GM12873 (cell line): ENCODE measurements around the gene OR7C1.

ENCODE experiments used
- TF ChIP-seq, protein P1 (sequence below): IDR thresholded peaks from 2 replicates; pipeline ENCODE4 v1.5.1; 2012; ENCODE audit warnings: low read depth, mild to moderate bottlenecking, moderate library complexity, low read length, control low read depth; ENCODE audit not compliant: insufficient read depth; ENCODE audit errors: missing control alignments

The OR7C1 gene

DNA sequence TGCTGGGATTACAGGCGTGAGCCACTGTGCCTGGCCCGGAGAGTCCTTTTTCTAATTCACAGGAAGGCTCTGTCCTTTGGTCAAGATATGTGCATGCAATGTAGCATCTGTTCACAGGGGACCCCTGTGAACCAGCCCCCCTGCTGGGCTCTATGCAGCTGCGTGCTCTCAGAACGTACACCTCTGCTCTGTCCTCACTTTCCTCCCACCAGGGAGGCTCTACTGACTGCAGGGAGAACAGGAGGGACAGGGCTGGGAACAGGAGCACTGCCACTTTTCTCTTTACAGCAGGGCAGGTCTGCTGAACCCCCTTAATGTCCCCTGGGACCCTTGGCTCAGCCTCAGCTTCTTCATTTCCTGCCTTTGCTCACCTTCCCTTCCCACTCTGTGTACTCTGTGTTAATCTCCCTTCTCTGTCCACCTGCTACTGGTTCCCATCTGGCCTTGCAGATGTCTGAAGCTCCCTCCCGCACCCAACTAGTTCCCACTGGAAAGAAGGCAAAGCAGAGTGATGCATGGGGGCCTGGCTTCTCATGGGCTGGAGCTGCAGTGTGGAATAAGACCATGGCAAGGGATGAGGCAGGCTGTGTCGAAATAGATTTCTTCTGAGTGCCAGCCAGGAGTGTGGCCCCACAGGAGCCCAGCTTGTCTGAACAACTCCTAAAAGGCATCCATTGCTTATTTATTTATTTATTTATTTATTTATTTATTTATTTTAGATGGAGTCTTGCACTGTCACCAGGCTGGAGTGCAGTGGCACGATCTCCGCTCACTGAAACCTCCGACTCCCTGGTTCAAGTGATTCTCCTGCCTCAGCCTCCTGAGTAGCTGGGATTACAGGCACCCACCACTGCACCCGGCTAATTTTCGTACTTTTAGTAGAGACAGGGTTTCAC, 63.8 kb downstream of the OR7C1 start:
- TF ChIP-seq, protein P1, sequence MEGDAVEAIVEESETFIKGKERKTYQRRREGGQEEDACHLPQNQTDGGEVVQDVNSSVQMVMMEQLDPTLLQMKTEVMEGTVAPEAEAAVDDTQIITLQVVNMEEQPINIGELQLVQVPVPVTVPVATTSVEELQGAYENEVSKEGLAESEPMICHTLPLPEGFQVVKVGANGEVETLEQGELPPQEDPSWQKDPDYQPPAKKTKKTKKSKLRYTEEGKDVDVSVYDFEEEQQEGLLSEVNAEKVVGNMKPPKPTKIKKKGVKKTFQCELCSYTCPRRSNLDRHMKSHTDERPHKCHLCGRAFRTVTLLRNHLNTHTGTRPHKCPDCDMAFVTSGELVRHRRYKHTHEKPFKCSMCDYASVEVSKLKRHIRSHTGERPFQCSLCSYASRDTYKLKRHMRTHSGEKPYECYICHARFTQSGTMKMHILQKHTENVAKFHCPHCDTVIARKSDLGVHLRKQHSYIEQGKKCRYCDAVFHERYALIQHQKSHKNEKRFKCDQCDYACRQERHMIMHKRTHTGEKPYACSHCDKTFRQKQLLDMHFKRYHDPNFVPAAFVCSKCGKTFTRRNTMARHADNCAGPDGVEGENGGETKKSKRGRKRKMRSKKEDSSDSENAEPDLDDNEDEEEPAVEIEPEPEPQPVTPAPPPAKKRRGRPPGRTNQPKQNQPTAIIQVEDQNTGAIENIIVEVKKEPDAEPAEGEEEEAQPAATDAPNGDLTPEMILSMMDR = no peak

DNA sequence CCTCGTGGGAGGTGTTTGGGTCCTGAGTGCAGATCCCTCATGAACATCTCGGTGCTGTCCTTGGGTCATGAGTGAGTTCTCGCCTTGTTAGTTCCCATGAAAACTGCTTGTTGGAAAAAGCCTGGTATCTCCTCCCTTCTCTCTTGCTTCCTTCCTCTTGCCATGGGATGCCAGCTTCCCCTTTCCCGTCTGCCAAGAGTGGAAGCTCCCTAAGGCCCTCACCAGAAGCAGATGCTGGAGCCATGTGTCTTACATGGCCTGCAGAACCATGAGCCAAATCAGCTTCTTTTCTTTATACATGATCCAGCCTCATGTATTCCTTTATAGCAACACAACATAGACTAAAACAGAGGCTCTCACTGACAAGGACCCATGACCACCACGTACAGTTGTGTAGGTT, 64.8 kb downstream of the OR7C1 start:
- TF ChIP-seq, protein P1 = no peak

DNA sequence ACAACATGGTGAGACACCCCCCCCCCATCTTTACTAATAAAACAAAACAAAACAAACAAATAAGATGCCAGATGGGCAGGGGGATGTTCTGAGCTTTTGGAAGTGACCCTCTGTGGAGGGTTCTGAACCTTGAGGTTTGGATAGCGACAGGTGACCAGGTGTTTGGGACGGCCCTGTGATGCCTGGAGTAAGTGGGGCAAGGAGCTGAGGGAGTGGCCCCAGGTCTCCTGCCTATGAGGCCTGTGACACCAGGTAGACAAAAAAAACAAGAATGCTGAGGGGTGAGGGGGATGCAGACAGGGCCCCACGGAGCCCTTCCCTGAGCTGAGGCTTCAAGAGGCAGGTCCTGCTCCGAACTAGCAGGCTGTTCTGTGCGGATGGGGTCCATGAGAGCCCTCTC, 65.8 kb downstream of the OR7C1 start:
- TF ChIP-seq, protein P1 = no peak

DNA sequence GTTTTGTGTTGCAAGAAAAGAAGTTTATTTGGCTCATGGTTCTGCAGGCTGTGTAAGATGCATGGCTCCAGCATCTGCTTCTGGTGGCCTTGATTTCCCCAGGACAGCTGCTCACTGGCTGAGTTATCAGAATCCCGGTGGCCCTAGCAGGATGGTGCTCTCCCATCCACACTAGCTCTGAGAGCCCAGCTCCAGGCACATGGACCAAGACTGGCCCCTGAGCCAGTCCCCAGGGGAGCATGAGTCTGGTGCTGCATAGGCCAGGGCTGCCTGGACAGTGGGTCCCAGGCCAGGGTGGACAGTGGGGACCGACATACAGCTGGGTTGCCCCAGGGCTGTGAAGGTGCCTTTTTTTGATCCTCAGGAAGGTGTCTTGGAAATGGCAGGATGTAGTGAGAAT, 67.0 kb downstream of the OR7C1 start:
- TF ChIP-seq, protein P1 = no peak

DNA sequence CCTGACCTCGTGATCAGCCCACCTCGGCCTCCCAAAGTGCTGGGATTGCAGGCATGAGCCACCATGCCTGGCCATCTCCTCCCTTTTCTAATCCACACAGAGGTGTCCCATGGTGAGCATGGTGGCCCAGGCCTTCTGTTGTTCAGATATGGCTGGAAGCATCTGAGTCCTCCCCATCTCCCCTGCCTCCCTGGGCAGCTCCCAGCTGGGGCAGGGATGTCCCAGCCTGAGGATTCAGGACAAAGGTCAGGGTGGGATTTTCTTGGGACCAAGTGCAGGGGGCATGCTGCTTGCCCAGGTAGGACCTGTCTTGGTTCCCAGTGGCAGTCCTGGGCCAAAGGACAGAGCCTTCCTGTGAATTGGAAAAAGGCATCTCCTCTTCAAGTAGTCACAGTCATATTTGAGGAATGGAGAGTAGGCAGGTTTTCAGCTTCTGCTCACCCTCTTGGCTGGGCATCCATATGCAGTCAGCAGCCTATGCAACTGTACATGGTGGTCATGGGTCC, 67.5 kb downstream of the OR7C1 start:
- TF ChIP-seq, protein P1 = no peak

DNA sequence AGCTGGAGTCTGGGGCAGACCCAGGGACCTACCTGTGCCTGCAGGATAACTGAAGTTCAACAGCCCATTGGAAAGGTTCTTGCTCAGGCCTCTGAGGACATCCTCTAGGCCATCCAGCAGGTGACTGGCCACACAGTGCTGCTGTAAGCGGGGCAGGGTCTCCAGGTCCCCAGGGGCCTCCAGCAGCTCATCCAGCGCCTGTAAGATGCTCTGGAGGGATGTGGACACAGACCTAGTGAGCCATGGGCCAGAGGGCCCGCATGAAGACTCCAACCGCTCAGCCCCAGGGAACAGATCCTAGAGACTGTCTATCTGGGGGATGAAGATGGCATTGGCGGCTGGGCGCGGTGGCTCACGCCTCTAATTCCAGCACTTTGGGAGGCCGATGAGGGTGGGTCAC, 70.6 kb downstream of the OR7C1 start:
- TF ChIP-seq, protein P1 = no peak

DNA sequence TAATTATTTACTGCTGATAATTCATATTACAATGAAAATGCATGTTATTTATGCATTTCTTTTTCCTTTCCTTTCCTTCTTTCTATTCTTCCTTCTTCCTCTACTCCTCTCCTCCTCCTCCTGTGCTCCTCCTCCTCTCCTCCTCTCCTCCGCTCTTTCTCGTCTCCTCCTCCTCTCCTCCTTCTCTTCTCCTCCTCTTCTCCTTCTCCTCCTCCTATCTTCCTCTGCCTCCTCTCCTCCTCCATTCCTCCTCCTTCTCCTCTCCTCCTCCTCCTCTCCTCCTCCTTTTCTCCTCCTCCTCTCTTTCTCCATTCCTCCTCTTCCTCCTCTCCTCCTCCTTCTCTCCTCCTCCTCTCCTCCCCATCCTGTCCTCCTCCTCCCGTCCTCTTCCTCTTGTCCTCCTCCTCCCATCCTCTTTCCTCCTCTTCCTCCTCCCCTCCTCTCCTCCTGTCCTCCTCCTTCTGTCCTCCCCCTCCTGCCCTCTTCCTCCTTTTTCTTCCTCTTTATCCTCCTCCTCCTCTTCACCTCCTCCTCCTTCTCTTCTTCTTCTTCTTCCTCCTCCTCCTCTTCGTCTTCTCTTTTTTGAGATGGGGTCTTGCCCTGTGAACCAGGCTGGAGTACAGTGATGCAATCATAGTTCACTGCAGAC, 71.4 kb downstream of the OR7C1 start:
- TF ChIP-seq, protein P1 = no peak
